H9 (cell line): ENCODE data around the gene ATP8B4. TPM values are rescaled to one million over a fixed set of nuclear protein-coding genes. Genes with fewer than 3 reads are reported as not detected.

Experiments used
- DNase-seq: peaks from one replicate; pipeline ENCODE4 v3.0.0-alpha.2; 2017
- H2AFZ ChIP-seq: one replicate; pipeline ENCODE4 v1.6.1; 2013; ENCODE audit warnings: mild to moderate bottlenecking, low read length, control low read depth, moderate library complexity
- H2AK5ac ChIP-seq: 2 replicates; pipeline ENCODE4 v1.6.1; 2013; ENCODE audit warnings: low read length, control low read depth, mixed read lengths; ENCODE audit not compliant: insufficient read length
- H2BK120ac ChIP-seq: one replicate; pipeline ENCODE4 v1.6.1; 2013; ENCODE audit warnings: low read depth, mild to moderate bottlenecking, low read length, control low read depth, inconsistent platforms; ENCODE audit not compliant: poor library complexity, severe bottlenecking
- H2BK12ac ChIP-seq: 2 replicates; pipeline ENCODE4 v1.6.1; 2013; ENCODE audit warnings: low read length, control low read depth, mixed read lengths, low read depth; ENCODE audit not compliant: insufficient read length
- H2BK15ac ChIP-seq: 2 replicates; pipeline ENCODE4 v1.6.1; 2013; ENCODE audit warnings: low read depth, low read length, control low read depth
- H2BK20ac ChIP-seq: one replicate; pipeline ENCODE4 v1.6.1; 2013; ENCODE audit warnings: low read depth, mild to moderate bottlenecking, low read length, control low read depth, inconsistent platforms; ENCODE audit not compliant: poor library complexity, severe bottlenecking
- H2BK5ac ChIP-seq: 2 replicates; pipeline ENCODE4 v1.6.1; 2013; ENCODE audit warnings: low read length, control low read depth, mixed read lengths; ENCODE audit not compliant: insufficient read length
- H3K14ac ChIP-seq: 2 replicates; pipeline ENCODE4 v1.6.1; 2013; ENCODE audit warnings: low read length, control low read depth; ENCODE audit not compliant: insufficient read depth
- H3K18ac ChIP-seq: 2 replicates; pipeline ENCODE4 v1.6.1; 2013; ENCODE audit warnings: low read depth, mild to moderate bottlenecking, mixed read lengths, low read length, control low read depth; ENCODE audit not compliant: insufficient read length
- H3K23ac ChIP-seq: 2 replicates; pipeline ENCODE4 v1.6.1; 2013; ENCODE audit warnings: low read length, control low read depth, mixed read lengths, low read depth; ENCODE audit not compliant: insufficient read length
- H3K23me2 ChIP-seq: 2 replicates; pipeline ENCODE4 v1.6.1; 2013; ENCODE audit warnings: low read depth, mild to moderate bottlenecking, mixed read lengths, low read length, control low read depth; ENCODE audit not compliant: insufficient read length, poor library complexity, severe bottlenecking
- H3K27ac ChIP-seq: 2 replicates; pipeline ENCODE4 v1.5.1; 2013; ENCODE audit warnings: low read length, control low read depth, mixed read lengths, low read depth; ENCODE audit not compliant: insufficient read length
- H3K27me3 ChIP-seq: 2 replicates; pipeline ENCODE4 v1.6.1; 2013; ENCODE audit warnings: low read length, control low read depth, inconsistent platforms; ENCODE audit not compliant: insufficient read depth
- H3K4ac ChIP-seq: 2 replicates; pipeline ENCODE4 v1.6.1; 2013; ENCODE audit warnings: low read depth, mild to moderate bottlenecking, control low read depth, inconsistent platforms, low read length, moderate library complexity
- H3K4me1 ChIP-seq: 2 replicates; pipeline ENCODE4 v1.6.1; 2013; ENCODE audit warnings: low read length, control low read depth, inconsistent platforms; ENCODE audit not compliant: insufficient read depth
- H3K4me2 ChIP-seq: 2 replicates; pipeline ENCODE4 v1.6.1; 2013; ENCODE audit warnings: low read length, control low read depth, mixed read lengths; ENCODE audit not compliant: insufficient read length, insufficient read depth
- H3K56ac ChIP-seq: 2 replicates; pipeline ENCODE4 v1.6.1; 2013; ENCODE audit warnings: low read depth, mild to moderate bottlenecking, mixed read lengths, low read length, control low read depth; ENCODE audit not compliant: insufficient read length
- H3K79me1 ChIP-seq: 2 replicates; pipeline ENCODE4 v1.6.1; 2013; ENCODE audit warnings: low read depth, mild to moderate bottlenecking, moderate library complexity, low read length, control low read depth, inconsistent platforms; ENCODE audit not compliant: insufficient read depth, poor library complexity, severe bottlenecking
- H3K79me2 ChIP-seq: 2 replicates; pipeline ENCODE4 v1.6.1; 2013; ENCODE audit warnings: low read length, control low read depth, inconsistent platforms; ENCODE audit not compliant: insufficient read depth
- H3K9ac ChIP-seq: 2 replicates; pipeline ENCODE4 v1.6.1; 2013; ENCODE audit warnings: low read length, control low read depth, mixed read lengths; ENCODE audit not compliant: insufficient read length; ENCODE audit errors: extremely low read depth
- H3K9me3 ChIP-seq: one replicate; pipeline ENCODE4 v1.6.1; 2013; ENCODE audit warnings: low read depth, low read length, inconsistent platforms; ENCODE audit not compliant: control insufficient read depth
- H3T11ph ChIP-seq: one replicate; pipeline ENCODE4 v1.6.1; 2013; ENCODE audit warnings: mild to moderate bottlenecking, low read length, control low read depth, inconsistent platforms
- H4K20me1 ChIP-seq: one replicate; pipeline ENCODE4 v1.6.1; 2013; ENCODE audit not compliant: control insufficient read depth, insufficient read length, insufficient read depth
- H4K5ac ChIP-seq: 2 replicates; pipeline ENCODE4 v1.6.1; 2013; ENCODE audit warnings: low read depth, mild to moderate bottlenecking, mixed read lengths, low read length, control low read depth; ENCODE audit not compliant: insufficient read length
- H4K8ac ChIP-seq: replicated peaks from 2 replicates; pipeline ENCODE4 v1.6.1; 2013; ENCODE audit warnings: low read length, control low read depth, mixed read lengths, low read depth; ENCODE audit not compliant: insufficient read length
- H4K91ac ChIP-seq: 2 replicates; pipeline ENCODE4 v1.6.1; 2013; ENCODE audit warnings: low read depth, mild to moderate bottlenecking, moderate library complexity, mixed read lengths, low read length, control low read depth; ENCODE audit not compliant: insufficient read length
- H3K27ac Mint-ChIP-seq, 3 experiments: 2 replicates in 2 of 3; 3 replicates in 1 of 3; pipeline ENCODE4 v1.8.0; 2020 to 2021; ENCODE audit warnings: mixed read lengths in 3 of 3, mild to moderate bottlenecking in 1 of 3, moderate library complexity in 1 of 3
- H3K27me3 Mint-ChIP-seq: 2 replicates; pipeline ENCODE4 v1.8.0; 2021; ENCODE audit warnings: low read depth, mild to moderate bottlenecking, moderate library complexity, mixed read lengths
- H3K36me3 Mint-ChIP-seq, 3 experiments: 2 replicates in 2 of 3; 3 replicates in 1 of 3; pipeline ENCODE4 v1.8.0; 2020 to 2021; ENCODE audit warnings: low read depth in 3 of 3, mixed read lengths in 3 of 3; ENCODE audit not compliant: insufficient read depth in 1 of 3
- H3K4me1 Mint-ChIP-seq, 2 experiments: 2 replicates each; pipeline ENCODE4 v1.8.0; 2020; ENCODE audit warnings: mixed read lengths in 2 of 2
- H3K4me3 Mint-ChIP-seq, 2 experiments: 2 replicates in 1 of 2; 3 replicates in 1 of 2; pipeline ENCODE4 v1.8.0; 2020 to 2021; ENCODE audit warnings: mild to moderate bottlenecking in 2 of 2, mixed read lengths in 2 of 2, moderate library complexity in 1 of 2
- H3K9me3 Mint-ChIP-seq, 2 experiments: 2 replicates in 1 of 2; 3 replicates in 1 of 2; pipeline ENCODE4 v1.8.0; 2020; ENCODE audit warnings: mild to moderate bottlenecking in 2 of 2, mixed read lengths in 2 of 2, moderate library complexity in 1 of 2
- WGBS: extraction: QIAGEN DNeasy Blood & Tissue Kit; methylation state at CpG from one replicate; pipeline ENCODE4 v1.1.7; 2013; ENCODE audit warnings: missing lambda C conversion rate, low lambda C conversion rate, mixed read lengths; ENCODE audit not compliant: insufficient read length; ENCODE audit errors: extremely low coverage; 5-methylcytosine and 5-hydroxymethylcytosine counted together
- total RNA-seq: library from RNA; stranded (reverse); gene quantifications from 2 replicates; pipeline ENCODE4 v1.2.1, GENCODE V29; 2021
- TF ChIP-seq, protein P1 (sequence below): fragments of 200-600 bp; sonication (generic); conservative IDR thresholded peaks from 3 replicates; pipeline ENCODE4 v1.8.0; 2021; ENCODE audit warnings: antibody characterized with exemption, mild to moderate bottlenecking

The ATP8B4 gene
- total RNA-seq, 1 experiment from 2014 or later = 0.52 TPM

- no peak overlapping the region for H4K91ac ChIP-seq
- no peaks in the 10 kb centered on the region for H3K27me3 Mint-ChIP-seq
- no peaks in the 10 kb centered on the region for H3K4me1 ChIP-seq
- H3K79me1 ChIP-seq = no peaks in the 10 kb centered on the region
- H3K36me3 Mint-ChIP-seq = no peaks in the 10 kb centered on the region
- no peak overlapping the region for H3K14ac ChIP-seq
- no peak overlapping the region for H4K8ac ChIP-seq
- H2BK15ac ChIP-seq = no peak overlapping the region
- H2AK5ac ChIP-seq = no peak overlapping the region
- no peak overlapping the region for H3K4ac ChIP-seq
- peak overlapping the region; percentile 10 for H2AFZ ChIP-seq
- H2BK120ac ChIP-seq = no peak overlapping the region
- no peak overlapping the region for H3K9ac ChIP-seq
- H3K4me1 Mint-ChIP-seq = peaks cover 21 to 27% of the 10 kb centered on the region in 2 experiments
- no peaks in the 10 kb centered on the region for H3K23me2 ChIP-seq
- no peaks in the 10 kb centered on the region for H3K27me3 ChIP-seq
- H4K5ac ChIP-seq = no peak overlapping the region
- H3K18ac ChIP-seq = no peak overlapping the region
- no peaks in the 10 kb centered on the region for H3K9me3 ChIP-seq
- no CpG with 5 or more reads among the region's 2 CpGs for WGBS
- H3K27ac ChIP-seq = no peak overlapping the region
- no peak overlapping the region for H2BK20ac ChIP-seq
- no peak overlapping the region for H3T11ph ChIP-seq
- H3K4me3 Mint-ChIP-seq = no peak overlapping the region
- H3K23ac ChIP-seq = no peak overlapping the region
- no peaks in the 10 kb centered on the region for H3K9me3 Mint-ChIP-seq
- TF ChIP-seq, protein P1, sequence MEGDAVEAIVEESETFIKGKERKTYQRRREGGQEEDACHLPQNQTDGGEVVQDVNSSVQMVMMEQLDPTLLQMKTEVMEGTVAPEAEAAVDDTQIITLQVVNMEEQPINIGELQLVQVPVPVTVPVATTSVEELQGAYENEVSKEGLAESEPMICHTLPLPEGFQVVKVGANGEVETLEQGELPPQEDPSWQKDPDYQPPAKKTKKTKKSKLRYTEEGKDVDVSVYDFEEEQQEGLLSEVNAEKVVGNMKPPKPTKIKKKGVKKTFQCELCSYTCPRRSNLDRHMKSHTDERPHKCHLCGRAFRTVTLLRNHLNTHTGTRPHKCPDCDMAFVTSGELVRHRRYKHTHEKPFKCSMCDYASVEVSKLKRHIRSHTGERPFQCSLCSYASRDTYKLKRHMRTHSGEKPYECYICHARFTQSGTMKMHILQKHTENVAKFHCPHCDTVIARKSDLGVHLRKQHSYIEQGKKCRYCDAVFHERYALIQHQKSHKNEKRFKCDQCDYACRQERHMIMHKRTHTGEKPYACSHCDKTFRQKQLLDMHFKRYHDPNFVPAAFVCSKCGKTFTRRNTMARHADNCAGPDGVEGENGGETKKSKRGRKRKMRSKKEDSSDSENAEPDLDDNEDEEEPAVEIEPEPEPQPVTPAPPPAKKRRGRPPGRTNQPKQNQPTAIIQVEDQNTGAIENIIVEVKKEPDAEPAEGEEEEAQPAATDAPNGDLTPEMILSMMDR = no peak
- H2BK12ac ChIP-seq = no peak overlapping the region
- H3K56ac ChIP-seq = no peak overlapping the region
- H3K27ac Mint-ChIP-seq = peak overlapping the region in 1 of 3 experiments; percentile 44; a peak in 2 of 7 replicates
- no peaks in the 10 kb centered on the region for H4K20me1 ChIP-seq
- no peaks in the 10 kb centered on the region for H3K79me2 ChIP-seq
- H3K4me2 ChIP-seq = no peak overlapping the region
- H2BK5ac ChIP-seq = no peak overlapping the region
- no peak for DNase-seq
These were observed 130.3 kb downstream of the ATP8B4 start for GRCh38 chr15:49988766-49989165.
